K562 (cell line): Measurements from ENCODE around the gene KRTAP4-12. TPM values are rescaled to one million over a fixed set of nuclear protein-coding genes. Genes with fewer than 3 reads are reported as not detected.

Source experiments
- ATAC-seq: fragments of 200-7000 bp; cut with Tn5 transposase; 3 replicates; pipeline ENCODE4 v1.9.1; 2020; ENCODE audit warnings: moderate library complexity
- BruUV-seq: library from RNA; stranded (reverse); fragments of 400-500 nt; replicated peaks from 2 replicates; lab custom pipeline; 2021; lab: Mats Ljungman, UMichigan
- CTCF ChIA-PET: fragments of 300-600 bp; formaldehyde crosslinking; extraction: SDS; loops from one replicate; lab custom pipeline; 2021; ENCODE audit warnings: low intra/inter-chr PET ratio; lab: Yijun Ruan, JAX
- POLR2A ChIA-PET: fragments of 300-600, 350-650 bp; sonication (Branson Sonifier 250); formaldehyde crosslinking; extraction: SDS; loops from one replicate; lab custom pipeline; 2021; ENCODE audit warnings: antibody characterized with exemption, inconsistent platforms; lab: Yijun Ruan, JAX
- DNase-seq, 4 experiments: peaks; one replicate each; pipeline versions ENCODE4 v3.0.0 to v3.0.0-alpha.2; 2011 to 2018; ENCODE audit warnings: low spot score in 3 of 4, mixed read lengths in 3 of 4; ENCODE audit errors: extremely low read depth in 1 of 4
- FAIRE-seq: peaks from 2 replicates; lab custom pipeline; 2011; peaks lifted over from hg19 to GRCh38; lab: Jason Lieb, UNC
- H2AFZ ChIP-seq: 2 replicates; pipeline ENCODE4 v1.6.0; 2011; ENCODE audit warnings: low read depth, low read length, control low read depth, inconsistent platforms
- H3K27ac ChIP-seq: fragments of 200-600 bp; 3 replicates; pipeline ENCODE4 v1.8.0; 2011; ENCODE audit warnings: low read depth, mild to moderate bottlenecking, control low read depth, inconsistent platforms, low read length, moderate library complexity, mixed read lengths; ENCODE audit errors: extremely low read depth
- H3K27me3 ChIP-seq, 2 experiments: fragments of 300-600 bp in 1 of 2; 2 replicates in 1 of 2; 3 replicates in 1 of 2; pipeline versions ENCODE4 v1.6.0 to v1.8.0; 2011; ENCODE audit warnings: inconsistent platforms in 2 of 2, low read length in 2 of 2, mild to moderate bottlenecking in 1 of 2, mixed read lengths in 1 of 2, moderate library complexity in 1 of 2; ENCODE audit not compliant: control insufficient read depth in 2 of 2, insufficient read depth in 2 of 2
- H3K36me3 ChIP-seq: fragments of 300-600 bp; 3 replicates; pipeline ENCODE4 v1.8.0; 2011; ENCODE audit warnings: mild to moderate bottlenecking, low read length, inconsistent platforms; ENCODE audit not compliant: control insufficient read depth, insufficient read depth
- H3K4me1 ChIP-seq, 2 experiments: fragments of 200-600 bp in 1 of 2; replicated peaks in 1 of 2; 2 replicates in 1 of 2; 3 replicates in 1 of 2; pipeline versions ENCODE4 v1.5.1 to v1.8.0; 2011; ENCODE audit warnings: inconsistent platforms in 2 of 2, low read length in 2 of 2, mild to moderate bottlenecking in 1 of 2, mixed read lengths in 1 of 2, moderate library complexity in 1 of 2; ENCODE audit not compliant: control insufficient read depth in 2 of 2, insufficient read depth in 2 of 2
- H3K4me2 ChIP-seq: 2 replicates; pipeline ENCODE4 v1.6.1; 2011; ENCODE audit warnings: low read length, control low read depth, inconsistent platforms, mixed read lengths; ENCODE audit not compliant: insufficient read depth
- H3K4me3 ChIP-seq: fragments of 200-600 bp; sonication (generic), shearing (Covaris generic); 2 replicates; pipeline ENCODE4 v1.5.1; 2016; ENCODE audit warnings: control low read depth, inconsistent platforms
- H3K79me2 ChIP-seq: fragments of 200-600 bp; 3 replicates; pipeline ENCODE4 v1.8.0; 2011; ENCODE audit warnings: low read length, inconsistent platforms; ENCODE audit not compliant: control insufficient read depth, insufficient read depth
- H3K9ac ChIP-seq, 2 experiments: 2 replicates each; pipeline versions ENCODE4 v1.6.0 to v1.6.1; 2011; ENCODE audit warnings: low read depth in 2 of 2, low read length in 2 of 2, control low read depth in 1 of 2, inconsistent platforms in 1 of 2, mild to moderate bottlenecking in 1 of 2, mixed read lengths in 1 of 2; ENCODE audit not compliant: insufficient read depth in 1 of 2
- H3K9me1 ChIP-seq: one replicate; pipeline ENCODE4 v1.6.0; 2011; ENCODE audit warnings: inconsistent platforms, mild to moderate bottlenecking, low read length, moderate library complexity; ENCODE audit not compliant: control insufficient read depth, insufficient read depth
- H3K9me3 ChIP-seq: replicated peaks from 2 replicates; pipeline ENCODE4 v1.5.1; 2011; ENCODE audit warnings: low read depth, low read length, inconsistent platforms; ENCODE audit not compliant: control insufficient read depth, insufficient read depth
- H4K20me1 ChIP-seq: replicated peaks from 2 replicates; pipeline ENCODE4 v1.6.1; 2011; ENCODE audit warnings: low read length, inconsistent platforms, mixed read lengths; ENCODE audit not compliant: control insufficient read depth, insufficient read depth
- ESRRA ChIP-seq: fragments of 450-650 bp; IDR thresholded peaks from 2 replicates; pipeline ENCODE4 v1.6.1; 2014; ENCODE audit warnings: low read depth, mild to moderate bottlenecking, moderate library complexity, borderline replicate concordance
- FOXP1 ChIP-seq: sonication (generic); formaldehyde crosslinking; IDR thresholded peaks from 2 replicates; pipeline ENCODE4 v1.8.0; 2022; ENCODE audit warnings: mild to moderate bottlenecking, missing genetic modification reagents
- HDAC3 ChIP-seq: fragments of 450-650 bp; IDR thresholded peaks from 2 replicates; pipeline ENCODE4 v1.6.1; 2018; ENCODE audit warnings: borderline replicate concordance, mild to moderate bottlenecking, moderate library complexity; ENCODE audit not compliant: partially characterized antibody
- ILK ChIP-seq: fragments of 450-650 bp; IDR thresholded peaks from 2 replicates; pipeline ENCODE4 v1.6.1; 2016; ENCODE audit warnings: missing genetic modification characterization, low read depth, mild to moderate bottlenecking, missing compliant biosample characterization, moderate library complexity, borderline replicate concordance
- MNT ChIP-seq, 2 experiments: fragments of 450-650 bp; conservative IDR thresholded peaks; 2 replicates each; pipeline ENCODE4 v1.6.1; 2017; ENCODE audit warnings: mild to moderate bottlenecking in 2 of 2, moderate library complexity in 2 of 2
- ZNF146 ChIP-seq: IDR thresholded peaks from one replicate; pipeline ENCODE4 v1.6.1; 2018; ENCODE audit warnings: missing compliant biosample characterization; ENCODE audit not compliant: unreplicated experiment
- WGBS: fragments of 100-300 bp; shearing (Covaris generic); methylation state at CpG from one replicate; pipeline ENCODE4 v1.1.6; 2016; ENCODE audit warnings: low coverage, mixed read lengths; ENCODE audit not compliant: insufficient coverage; ENCODE audit errors: missing lambda C conversion rate; 5-methylcytosine and 5-hydroxymethylcytosine counted together
- in situ Hi-C: fragments of 300-500 bp; cut with MboI; formaldehyde crosslinking; loops from 4 replicates; pipeline ENCODE4 v1.15.0; 2018; ENCODE audit warnings: inconsistent platforms, mixed read lengths
- intact Hi-C: fragments of 100-400 bp; cut with micrococcal nuclease; formaldehyde crosslinking; loops from 2 replicates; pipeline ENCODE4 v1.14.2; 2022
- polyA plus RNA-seq, 8 experiments: library from polyadenylated mRNA; depleted of rRNA in 4 of 8; stranded (reverse) in 5 of 8; unstranded in 3 of 8; fragments of >200 nt; fragmentation: Nextera tagmentation in 2 of 8; fragmentation: Illumina TruSeq in 1 of 8; extraction: Ambion mirVana in 2 of 8; extraction: Trizol in 1 of 8; gene quantifications; 2 replicates each; pipeline versions ENCODE4 v1.2.1 to v1.2.3, GENCODE V29; 2011 to 2014; ENCODE audit warnings: inconsistent platforms in 1 of 8, missing spikeins in 1 of 8
- total RNA-seq, 7 experiments: library from RNA; depleted of rRNA in 6 of 7; stranded (reverse); fragments of >200 nt in 6 of 7; fragmentation: Illumina TruSeq in 2 of 7; extraction: Trizol in 2 of 7; gene quantifications; 2 replicates each; pipeline versions ENCODE4 v1.2.1 to v1.2.3, GENCODE V29; 2011 to 2021; ENCODE audit warnings: low replicate concordance in 1 of 7

KRTAP4-12 gene
- total and polyA plus RNA-seq, 9 of the 15 experiments (the other 6 are each of a cell fraction or from before 2014, with no cell fraction given): not detected

DNA sequence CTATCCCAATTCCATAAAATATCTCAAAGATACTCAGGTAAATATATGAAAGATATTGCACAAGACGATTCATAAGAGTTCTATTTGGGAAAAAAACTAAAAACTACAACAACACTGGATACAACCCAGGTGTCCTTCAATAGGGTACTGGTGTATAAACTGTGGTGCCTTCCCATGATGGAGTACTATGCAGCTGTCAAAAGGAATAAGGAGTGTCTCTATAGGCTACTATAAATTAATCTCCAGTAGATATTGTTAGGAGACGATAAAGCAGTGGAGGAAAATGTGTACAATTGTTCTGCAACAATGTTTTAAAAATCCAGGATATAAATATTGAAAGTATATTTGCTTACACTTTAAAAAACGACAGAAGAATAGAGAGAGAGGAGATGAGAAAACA, 2.4 kb upstream of the KRTAP4-12 start:
- ChIA-PET POLR2A (no interaction called here), CTCF (no interaction called here)
- H3K9ac ChIP-seq: no peak overlapping the region
- no peaks in the 10 kb centered on the region for H3K9me1 ChIP-seq
- no peak overlapping the region for H3K4me3 ChIP-seq
- DNase-seq: no peak
- no peak overlapping the region for H3K27ac ChIP-seq
- H3K36me3 ChIP-seq: no peaks in the 10 kb centered on the region
- no peaks in the 10 kb centered on the region for H3K9me3 ChIP-seq
- H3K4me2 ChIP-seq: no peak overlapping the region
- ATAC-seq: no peak
- intact Hi-C loops (no loop called here), in situ Hi-C loops (no loop called here)
- H3K4me1 ChIP-seq: no peaks in the 10 kb centered on the region
- no peaks in the 10 kb centered on the region for H4K20me1 ChIP-seq
- peak; percentile 55 for TF ChIP-seq ZNF146 (CRISPR knock-in tag)
- no peak for TF ChIP-seq MNT (conservative IDR thresholded peaks at IDR 0.05)
- TF ChIP-seq ILK (tag): no peak
- TF ChIP-seq HDAC3: no peak
- TF ChIP-seq ESRRA: no peak
- no peak for TF ChIP-seq FOXP1 (CRISPR knock-in tag)
- no peak overlapping the region for H2AFZ ChIP-seq
- no peak for FAIRE-seq
- H3K79me2 ChIP-seq: no peaks in the 10 kb centered on the region
- WGBS: 0% methylated on average over 3 of the region's 3 CpGs
- BruUV-seq: no TSS peak
- H3K27me3 ChIP-seq: no peaks in the 10 kb centered on the region
